A549 (cell line): ENCODE data around the gene FGD5. TPM values are rescaled to one million over a fixed set of nuclear protein-coding genes. Genes with fewer than 3 reads are reported as not detected.

ENCODE experiments used
- BHLHE40 ChIP-seq: IDR thresholded peaks from 2 replicates; pipeline ENCODE4 v1.6.1; 2012; ENCODE audit warnings: low read depth, low read length, inconsistent platforms
- FOSB ChIP-seq: fragments of 250-450 bp; sonication (Bioruptor Pico); IDR thresholded peaks from 2 replicates; pipeline ENCODE4 v1.5.0; 2020; ENCODE audit warnings: mild to moderate bottlenecking, moderate library complexity
- HMGXB4 ChIP-seq: fragments of 250-450 bp; sonication (Bioruptor Pico); IDR thresholded peaks from 2 replicates; pipeline ENCODE4 v1.5.0; 2021; ENCODE audit warnings: mild to moderate bottlenecking, moderate library complexity, borderline replicate concordance
- HOXA7 ChIP-seq: fragments of 250-450 bp; sonication (Bioruptor Pico); IDR thresholded peaks from 2 replicates; pipeline ENCODE4 v1.5.0; 2020; ENCODE audit warnings: mild to moderate bottlenecking, moderate library complexity
- KDM5A ChIP-seq: fragments of 200-600 bp; sonication (generic); IDR thresholded peaks from 2 replicates; pipeline ENCODE4 v1.6.1; 2016; ENCODE audit warnings: antibody characterized with exemption, mild to moderate bottlenecking
- MAZ ChIP-seq: fragments of 150-350 bp; IDR thresholded peaks from 2 replicates; pipeline ENCODE4 v1.6.1; 2014; ENCODE audit warnings: antibody characterized with exemption, low read depth, low read length, borderline replicate concordance
- NFE2L2 ChIP-seq: fragments of 150-350 bp; conservative IDR thresholded peaks from 2 replicates; pipeline ENCODE4 v1.6.1; 2014; ENCODE audit warnings: low read length
- POLR2A ChIP-seq: IDR thresholded peaks from 2 replicates; pipeline ENCODE4 v1.6.1; 2012; ENCODE audit warnings: mild to moderate bottlenecking, low read length
- RAD21 ChIP-seq, 2 experiments: fragments of >200 bp in 1 of 2; sonication (Bioruptor Twin) in 1 of 2; formaldehyde crosslinking in 1 of 2; IDR thresholded peaks in 1 of 2; conservative IDR thresholded peaks in 1 of 2; 2 replicates in 1 of 2; 3 replicates in 1 of 2; pipeline ENCODE4 v1.6.1; 2012 to 2018; ENCODE audit warnings: inconsistent platforms in 1 of 2
- REST ChIP-seq: fragments of 200-600 bp; sonication (generic); IDR thresholded peaks from 2 replicates; pipeline ENCODE4 v1.6.1; 2016; ENCODE audit warnings: antibody characterized with exemption, mild to moderate bottlenecking, moderate library complexity
- polyA plus RNA-seq, 4 experiments: library from polyadenylated mRNA; depleted of rRNA in 3 of 4; stranded (reverse); fragments of >200 nt; fragmentation: RNase III in 1 of 4; extraction: RNeasy Plus Mini Kit Qiagen cat#74134 plus additional on column Dnase treatment in 1 of 4; gene quantifications; 2 replicates in 3 of 4; 3 replicates in 1 of 4; pipeline ENCODE4 v1.2.3, GENCODE V29; 2011 to 2017

The FGD5 gene
- polyA plus RNA-seq, 2 of the 4 experiments (the other 2 are of a cell fraction), result 0.16 TPM; not detected in 1

- TF ChIP-seq REST (no peak), BHLHE40 (no peak), KDM5A (no peak), HOXA7 (CRISPR knock-in tag) (no peak), POLR2A (no peak), HMGXB4 (no peak), NFE2L2 (no peak), RAD21 (conservative IDR thresholded peaks at IDR 0.05 in 1 of 2, IDR thresholded peaks at IDR 0.05 in 1 of 2) (no peak), MAZ (no peak), FOSB (no peak)
Observed at GRCh38 chr3:14980689-14981088, 161.9 kb downstream of the FGD5 start (continued).

Other genes starting within 250 kb of the FGD5 start
- gene CCDC174, start 167.2 kb upstream of the FGD5 start, polyA plus RNA-seq (2011; rRNA removed), result 9.0 and 17.6 TPM in 2 replicates
- gene CCDC174, start 167.2 kb upstream of the FGD5 start, polyA plus RNA-seq (2017; fragmentation: RNase III; extraction: RNeasy Plus Mini Kit Qiagen cat#74134 plus additional on column Dnase treatment), result 10.8 to 12.6 TPM (median 11.7 TPM) in 3 replicates
- gene C3orf20, start 143.8 kb upstream of the FGD5 start, polyA plus RNA-seq (2011; rRNA removed), result 0.05 and 0.15 TPM in 2 replicates
- gene C3orf20, start 143.8 kb upstream of the FGD5 start, polyA plus RNA-seq (2017; fragmentation: RNase III; extraction: RNeasy Plus Mini Kit Qiagen cat#74134 plus additional on column Dnase treatment), result 0.03 to 0.08 TPM in 2 of 3 replicates, not detected in the other
- gene NR2C2, start 128.6 kb downstream of the FGD5 start, polyA plus RNA-seq (2011; rRNA removed), result 20.2 and 25.3 TPM in 2 replicates
- 12.5 to 14.6 TPM (median 14.2 TPM) in 3 replicates for gene NR2C2, start 128.6 kb downstream of the FGD5 start, polyA plus RNA-seq (2017; fragmentation: RNase III; extraction: RNeasy Plus Mini Kit Qiagen cat#74134 plus additional on column Dnase treatment)
- gene MRPS25, start 246.4 kb downstream of the FGD5 start, polyA plus RNA-seq (2011; rRNA removed), result 27.8 and 42.0 TPM in 2 replicates
- 78.4 to 94.8 TPM (median 79.6 TPM) in 3 replicates for gene MRPS25, start 246.4 kb downstream of the FGD5 start, polyA plus RNA-seq (2017; fragmentation: RNase III; extraction: RNeasy Plus Mini Kit Qiagen cat#74134 plus additional on column Dnase treatment)